PFSK-1 (cell line): Measurements from ENCODE around the gene OSBPL3.

Source experiments
- FOXP2 ChIP-seq: optimal IDR thresholded peaks from 2 replicates; pipeline ENCODE3; 2011; ENCODE audit warnings: borderline replicate concordance, control low read depth, inconsistent platforms; ENCODE audit not compliant: insufficient read depth; ENCODE audit errors: extremely low read length, extremely low read depth
- POLR2AphosphoS5 ChIP-seq: IDR thresholded peaks from 2 replicates; pipeline ENCODE4 v1.6.1; 2012; ENCODE audit warnings: low read depth, mild to moderate bottlenecking, control low read depth, low read length, moderate library complexity
- SIN3A ChIP-seq: IDR thresholded peaks from 2 replicates; pipeline ENCODE4 v1.6.1; 2012; ENCODE audit warnings: mild to moderate bottlenecking, low read length, moderate library complexity, borderline replicate concordance; ENCODE audit not compliant: insufficient read depth
- TAF1 ChIP-seq: IDR thresholded peaks from 2 replicates; pipeline ENCODE4 v1.6.1; 2012; ENCODE audit warnings: low read length, control low read depth, borderline replicate concordance; ENCODE audit not compliant: insufficient read depth
- TF ChIP-seq, protein P1 (sequence below), 2 experiments: IDR thresholded peaks; 2 replicates each; pipeline versions ENCODE4 v1.6.1 to v1.8.0; 2011 to 2012; ENCODE audit warnings: low read depth in 2 of 2, low read length in 2 of 2, control low read depth in 1 of 2, inconsistent platforms in 1 of 2, mild to moderate bottlenecking in 1 of 2, moderate library complexity in 1 of 2; ENCODE audit not compliant: insufficient read depth in 1 of 2

Gene OSBPL3

DNA sequence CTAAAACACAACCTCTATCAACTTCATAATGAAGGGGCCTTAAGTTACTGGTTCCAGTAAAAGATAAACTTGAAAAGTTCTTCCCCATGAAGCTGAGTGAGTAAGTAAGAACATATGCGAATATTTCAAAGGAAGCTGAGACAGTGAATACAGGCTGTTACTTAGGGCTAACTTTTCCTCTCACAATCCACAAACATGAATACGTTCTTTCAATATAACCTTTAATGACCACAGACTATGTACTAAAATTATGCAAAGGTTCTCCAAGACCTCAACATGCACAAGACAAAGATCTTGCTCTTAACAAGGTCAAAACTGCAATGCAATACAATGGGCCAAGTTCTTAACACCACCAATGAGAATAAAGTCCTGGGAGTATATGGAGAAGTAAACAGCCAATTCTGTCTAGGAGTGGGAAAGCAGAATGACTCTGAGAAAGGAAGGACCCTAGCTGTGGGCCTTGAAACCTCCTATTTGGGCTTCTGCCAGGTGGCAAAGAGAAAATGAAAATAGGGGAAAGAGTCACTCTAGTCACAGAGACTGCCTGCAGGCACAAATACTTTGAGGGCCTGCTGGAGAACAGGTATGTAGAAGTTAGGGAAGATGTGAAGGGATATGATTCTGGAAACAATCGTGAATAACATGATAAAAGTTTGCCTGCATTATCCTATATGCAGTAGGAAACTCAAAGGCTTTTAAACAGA lies 43.7 kb downstream of the OSBPL3 start:
- TF ChIP-seq SIN3A = no peak
- TF ChIP-seq TAF1 = no peak
- no peak for TF ChIP-seq POLR2AphosphoS5
- no peak for TF ChIP-seq FOXP2
- TF ChIP-seq, protein P1, sequence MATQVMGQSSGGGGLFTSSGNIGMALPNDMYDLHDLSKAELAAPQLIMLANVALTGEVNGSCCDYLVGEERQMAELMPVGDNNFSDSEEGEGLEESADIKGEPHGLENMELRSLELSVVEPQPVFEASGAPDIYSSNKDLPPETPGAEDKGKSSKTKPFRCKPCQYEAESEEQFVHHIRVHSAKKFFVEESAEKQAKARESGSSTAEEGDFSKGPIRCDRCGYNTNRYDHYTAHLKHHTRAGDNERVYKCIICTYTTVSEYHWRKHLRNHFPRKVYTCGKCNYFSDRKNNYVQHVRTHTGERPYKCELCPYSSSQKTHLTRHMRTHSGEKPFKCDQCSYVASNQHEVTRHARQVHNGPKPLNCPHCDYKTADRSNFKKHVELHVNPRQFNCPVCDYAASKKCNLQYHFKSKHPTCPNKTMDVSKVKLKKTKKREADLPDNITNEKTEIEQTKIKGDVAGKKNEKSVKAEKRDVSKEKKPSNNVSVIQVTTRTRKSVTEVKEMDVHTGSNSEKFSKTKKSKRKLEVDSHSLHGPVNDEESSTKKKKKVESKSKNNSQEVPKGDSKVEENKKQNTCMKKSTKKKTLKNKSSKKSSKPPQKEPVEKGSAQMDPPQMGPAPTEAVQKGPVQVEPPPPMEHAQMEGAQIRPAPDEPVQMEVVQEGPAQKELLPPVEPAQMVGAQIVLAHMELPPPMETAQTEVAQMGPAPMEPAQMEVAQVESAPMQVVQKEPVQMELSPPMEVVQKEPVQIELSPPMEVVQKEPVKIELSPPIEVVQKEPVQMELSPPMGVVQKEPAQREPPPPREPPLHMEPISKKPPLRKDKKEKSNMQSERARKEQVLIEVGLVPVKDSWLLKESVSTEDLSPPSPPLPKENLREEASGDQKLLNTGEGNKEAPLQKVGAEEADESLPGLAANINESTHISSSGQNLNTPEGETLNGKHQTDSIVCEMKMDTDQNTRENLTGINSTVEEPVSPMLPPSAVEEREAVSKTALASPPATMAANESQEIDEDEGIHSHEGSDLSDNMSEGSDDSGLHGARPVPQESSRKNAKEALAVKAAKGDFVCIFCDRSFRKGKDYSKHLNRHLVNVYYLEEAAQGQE (IDR thresholded peaks at IDR 0.05; ENCODE audit: insufficient read depth in 1 of 2, low read depth in 2 of 2, low read length in 2 of 2) = no peak

DNA sequence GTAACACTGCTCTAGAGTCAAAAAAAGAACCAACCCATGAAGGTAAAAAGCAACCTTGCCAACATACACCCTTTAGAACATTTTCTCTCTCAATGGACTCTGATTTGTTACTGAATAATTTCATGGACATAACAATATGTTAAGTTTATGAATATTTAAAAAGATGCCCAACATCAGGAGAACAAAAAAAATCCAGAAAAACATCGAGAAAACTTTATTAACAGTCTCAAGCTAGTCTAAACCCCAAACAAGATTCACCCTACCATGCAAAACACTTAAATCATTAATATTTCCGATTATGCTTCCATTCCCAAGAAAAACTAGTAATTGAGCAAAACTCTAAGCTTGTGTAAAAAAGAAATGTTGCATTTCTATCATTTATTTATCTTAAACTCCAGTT lies 46.7 kb downstream of the OSBPL3 start:
- TF ChIP-seq SIN3A = no peak
- TF ChIP-seq TAF1 = no peak
- TF ChIP-seq FOXP2 = no peak
- no peak for TF ChIP-seq POLR2AphosphoS5
- TF ChIP-seq, protein P1 (IDR thresholded peaks at IDR 0.05; ENCODE audit: insufficient read depth in 1 of 2, low read depth in 2 of 2, low read length in 2 of 2) = no peak

DNA sequence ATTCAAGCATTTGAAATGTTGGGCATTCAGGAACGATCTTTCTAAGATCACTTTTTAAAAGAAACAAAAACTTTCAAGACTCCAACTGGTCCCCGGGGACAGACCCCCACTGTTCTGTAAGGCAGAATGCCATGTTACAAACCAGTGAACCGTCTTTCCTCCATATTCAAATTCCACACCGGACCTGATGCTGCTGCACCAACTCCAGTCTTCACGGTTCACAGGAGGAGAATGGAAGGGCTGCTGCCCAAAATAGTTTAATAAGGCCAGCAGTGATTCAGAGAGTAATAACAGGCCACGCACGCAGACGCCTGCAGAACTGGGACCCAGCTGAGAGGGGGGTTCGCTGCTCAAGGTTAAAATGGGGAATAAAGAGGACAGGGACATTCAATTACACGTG lies 47.2 kb downstream of the OSBPL3 start:
- no peak for TF ChIP-seq FOXP2
- no peak for TF ChIP-seq SIN3A
- no peak for TF ChIP-seq POLR2AphosphoS5
- TF ChIP-seq TAF1 = no peak
- TF ChIP-seq, protein P1 (IDR thresholded peaks at IDR 0.05; ENCODE audit: insufficient read depth in 1 of 2, low read depth in 2 of 2, low read length in 2 of 2) = no peak

DNA sequence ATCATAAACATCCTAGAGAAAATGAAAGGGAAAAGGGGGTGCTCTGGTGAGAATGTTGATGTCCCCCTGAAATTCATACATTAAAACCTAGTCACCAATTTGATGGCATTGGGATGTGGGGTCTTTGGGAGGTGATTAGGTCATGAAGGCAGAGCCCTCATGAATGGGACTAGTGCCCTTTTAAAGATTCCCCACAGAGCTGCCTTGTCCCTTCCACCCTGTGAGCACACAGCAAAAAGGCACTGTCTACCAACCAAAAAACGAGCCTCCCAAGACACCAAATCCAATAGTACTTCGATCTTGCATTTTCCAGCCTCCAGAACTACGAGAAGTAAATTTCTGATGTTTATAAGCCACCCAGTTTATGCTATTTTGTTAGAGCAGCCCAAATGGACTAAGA lies 47.6 kb downstream of the OSBPL3 start:
- TF ChIP-seq TAF1 (no peak), SIN3A (no peak), FOXP2 (no peak), POLR2AphosphoS5 (no peak)
- TF ChIP-seq, protein P1 (IDR thresholded peaks at IDR 0.05; ENCODE audit: insufficient read depth in 1 of 2, low read depth in 2 of 2, low read length in 2 of 2) = no peak

DNA sequence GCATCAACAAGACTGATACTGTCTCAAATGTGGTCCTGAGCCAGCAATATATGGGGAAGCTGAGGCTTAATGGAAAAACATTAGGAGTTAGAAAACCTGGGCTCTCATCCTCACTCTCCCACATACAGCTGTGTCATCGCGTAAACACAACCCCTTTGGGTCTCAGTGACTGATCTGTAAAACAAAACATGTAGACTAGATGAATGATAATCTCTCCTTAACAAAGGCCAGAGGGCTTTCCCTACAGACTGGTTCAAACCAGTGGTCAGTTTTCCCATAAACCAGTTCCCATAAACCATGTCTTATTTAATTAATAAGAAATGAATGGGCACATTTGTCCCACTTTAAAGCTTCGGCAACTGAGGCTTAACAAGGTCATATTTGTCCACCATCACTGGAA lies 48.1 kb downstream of the OSBPL3 start:
- no peak for TF ChIP-seq TAF1
- TF ChIP-seq SIN3A = no peak
- TF ChIP-seq FOXP2 = no peak
- TF ChIP-seq, protein P1 (IDR thresholded peaks at IDR 0.05; ENCODE audit: insufficient read depth in 1 of 2, low read depth in 2 of 2, low read length in 2 of 2) = no peak
- TF ChIP-seq POLR2AphosphoS5 = no peak
